Activated naive CD8-positive, alpha-beta T cell treated with anti-CD3 and anti-CD28 coated beads, Interleukin-2, amount 50 U/mL, for 16 hours (primary cell): ENCODE data around the gene MRPL42.
A peak's percentile ranks its signal among the peaks of the same experiment; 100 is the strongest.
"Not testable (repeated sequence)": the region's sequence is repeated elsewhere in the genome, so short reads cannot be mapped to it uniquely, and the experiment has no call there.

ENCODE experiments used
- DNase-seq: peaks from one replicate; pipeline ENCODE4 v3.0.0-alpha.2; 2020; ENCODE audit warnings: low read depth, low spot score

Gene MRPL42

DNA sequence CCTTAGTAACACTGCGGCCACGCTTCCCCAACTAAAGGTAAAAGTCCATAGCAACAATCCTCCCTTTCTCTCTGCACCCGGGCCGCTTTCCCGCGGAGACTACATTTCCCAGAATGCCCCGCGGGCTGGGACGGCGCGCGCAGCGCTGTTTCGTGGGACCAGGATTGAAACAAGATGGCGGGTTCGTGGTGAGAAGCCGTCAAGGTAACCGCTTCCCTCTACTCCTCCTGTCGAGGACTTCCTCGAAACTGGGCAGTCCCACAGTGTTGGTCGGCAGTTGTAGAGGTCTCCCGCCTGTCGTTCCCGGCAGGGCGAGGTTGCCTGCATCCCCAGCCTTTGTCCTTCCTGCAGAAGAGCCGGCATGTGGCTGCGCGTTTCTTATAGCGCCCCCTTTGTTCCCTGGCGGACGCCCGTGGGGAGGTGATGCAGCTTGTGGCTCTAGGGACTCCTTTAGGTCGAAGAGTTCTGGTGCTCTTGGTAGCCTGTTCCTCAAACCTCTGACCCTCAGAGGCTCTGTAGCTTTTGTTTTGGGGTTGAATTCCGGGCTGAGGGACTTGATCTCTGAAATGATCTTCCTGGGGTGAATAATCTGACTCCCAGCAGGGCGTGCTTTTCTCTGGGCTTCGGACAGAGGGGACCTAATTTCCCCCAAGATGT is at the start of gene MRPL42:
MRPL42 (plus strand) TSS at position 164 of the 657 bp plus-strand sequence. CDS start 1,772 bp downstream, outside the sequence.
- DNase-seq: peak; percentile 81

DNA sequence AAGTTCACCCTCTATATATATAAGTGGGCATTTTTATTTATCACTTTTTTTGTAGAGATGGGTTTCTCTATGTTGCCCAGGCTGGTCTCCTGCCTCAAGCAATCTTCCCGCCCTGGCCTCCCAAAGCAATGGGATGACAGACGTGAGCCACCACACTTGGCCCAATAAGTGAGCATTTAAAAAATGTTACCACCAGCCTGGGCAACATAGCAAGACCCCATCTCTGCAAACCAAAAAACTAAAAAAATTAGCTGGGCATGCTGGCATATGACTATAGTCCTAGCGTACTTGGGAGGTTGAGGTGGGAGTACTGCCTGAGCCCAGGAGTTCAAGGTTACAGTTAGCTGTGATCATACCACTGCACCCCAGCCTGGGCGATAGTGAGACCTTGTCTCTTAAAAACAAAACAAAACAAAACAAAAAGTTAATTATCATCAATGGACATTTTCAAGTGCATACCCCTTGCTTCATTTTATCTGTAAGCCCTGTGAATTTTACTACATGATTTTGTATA is 49.3 kb upstream of the MRPL42 start:
- no peak for DNase-seq

DNA sequence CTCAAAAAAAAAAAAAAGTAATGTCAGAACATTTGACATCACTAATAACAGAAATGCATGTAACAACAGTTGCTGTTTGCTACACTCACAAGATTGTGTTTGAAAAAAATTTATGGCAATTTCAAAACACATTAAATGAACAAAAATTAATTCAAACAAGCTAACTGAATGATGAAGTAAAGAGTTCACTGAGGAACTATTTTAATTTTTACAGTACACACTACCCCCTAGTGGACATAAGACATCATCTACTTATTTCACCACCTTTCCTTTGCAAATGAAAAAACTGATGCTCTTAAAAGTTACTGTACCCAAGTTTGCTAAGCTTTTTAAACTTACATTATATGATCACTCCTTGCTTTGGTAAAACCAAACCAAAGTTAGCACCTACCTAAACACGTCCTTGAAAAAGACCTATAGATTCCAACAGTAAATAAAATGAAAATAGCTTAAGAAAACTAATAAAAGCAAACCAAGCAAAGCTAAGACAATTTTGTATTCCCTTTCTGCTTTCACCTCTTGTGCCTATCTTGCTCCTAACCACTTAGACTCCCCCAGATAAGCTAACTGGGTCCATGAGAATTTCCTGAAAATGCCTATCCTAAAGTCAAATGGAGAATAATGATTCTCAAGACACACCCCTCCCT is 47.8 kb upstream of the MRPL42 start:
- DNase-seq: no peak

DNA sequence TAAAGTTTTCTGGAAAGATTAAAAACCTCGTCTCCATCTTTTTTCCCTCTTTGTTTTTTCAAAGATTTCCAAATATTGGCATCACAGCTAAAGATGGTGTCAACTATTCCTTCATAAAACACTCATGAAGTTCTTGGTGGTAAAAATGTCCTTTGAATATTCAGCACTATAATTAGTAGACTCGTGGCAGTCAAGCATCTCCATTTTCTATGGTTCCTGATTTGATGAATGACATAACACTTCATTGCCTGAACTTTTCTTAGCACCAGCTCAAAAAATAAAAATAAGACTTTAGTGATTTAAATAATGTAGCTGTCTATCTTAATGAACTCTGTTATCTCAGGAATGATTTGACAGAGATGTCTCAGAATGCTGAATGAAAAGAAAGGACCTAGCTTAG is 45.3 kb upstream of the MRPL42 start:
- DNase-seq: no peak

DNA sequence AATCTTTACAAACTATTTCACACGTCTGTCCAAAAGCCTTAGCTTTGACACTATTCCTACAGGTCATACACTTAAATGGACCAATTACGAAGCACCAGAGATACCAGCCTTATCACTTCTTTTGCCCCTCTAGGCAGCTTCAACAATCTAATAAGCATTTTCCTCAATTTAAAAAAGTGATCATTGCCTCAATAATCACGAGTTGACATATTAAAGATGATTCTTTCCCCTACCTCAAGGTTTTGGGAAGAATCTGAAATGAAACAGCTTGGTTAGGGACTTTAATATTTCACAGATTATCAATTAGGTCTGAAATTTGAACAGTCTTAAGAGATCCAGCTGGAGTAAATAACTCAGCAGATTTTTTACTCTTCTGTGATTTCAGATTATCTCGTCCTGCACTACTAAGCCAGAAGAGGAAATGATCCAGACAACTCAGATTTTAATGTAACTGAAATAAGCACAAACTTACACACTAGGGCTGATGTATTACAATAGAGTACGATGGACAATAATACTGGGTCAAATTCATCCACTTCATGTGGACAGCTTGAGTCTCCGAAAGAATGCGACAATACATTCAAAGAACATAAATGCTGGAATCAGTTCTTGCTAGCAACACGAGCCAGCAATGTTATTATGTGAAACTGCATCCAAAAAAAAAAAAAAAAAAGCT is 41.4 kb upstream of the MRPL42 start:
- no peak for DNase-seq

DNA sequence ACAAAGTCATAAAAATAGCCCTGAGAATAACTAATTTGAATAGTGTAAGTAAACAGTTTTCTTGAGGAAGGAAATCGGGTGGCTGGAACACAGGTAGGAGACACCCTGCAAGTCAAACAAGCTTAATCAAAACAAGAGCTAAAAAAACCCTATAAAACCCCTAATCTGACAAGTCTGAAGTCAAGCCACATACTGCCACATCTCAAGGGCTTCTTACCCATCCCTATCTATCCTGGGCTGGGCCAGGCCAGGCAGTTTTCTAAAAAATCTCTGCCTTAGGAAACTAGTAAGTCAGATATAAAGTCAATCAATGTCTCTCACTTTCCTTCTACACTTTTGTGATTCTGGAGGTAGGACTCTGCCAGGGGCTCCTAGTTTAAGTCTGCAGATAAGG is 40.9 kb upstream of the MRPL42 start:
- DNase-seq: no peak

DNA sequence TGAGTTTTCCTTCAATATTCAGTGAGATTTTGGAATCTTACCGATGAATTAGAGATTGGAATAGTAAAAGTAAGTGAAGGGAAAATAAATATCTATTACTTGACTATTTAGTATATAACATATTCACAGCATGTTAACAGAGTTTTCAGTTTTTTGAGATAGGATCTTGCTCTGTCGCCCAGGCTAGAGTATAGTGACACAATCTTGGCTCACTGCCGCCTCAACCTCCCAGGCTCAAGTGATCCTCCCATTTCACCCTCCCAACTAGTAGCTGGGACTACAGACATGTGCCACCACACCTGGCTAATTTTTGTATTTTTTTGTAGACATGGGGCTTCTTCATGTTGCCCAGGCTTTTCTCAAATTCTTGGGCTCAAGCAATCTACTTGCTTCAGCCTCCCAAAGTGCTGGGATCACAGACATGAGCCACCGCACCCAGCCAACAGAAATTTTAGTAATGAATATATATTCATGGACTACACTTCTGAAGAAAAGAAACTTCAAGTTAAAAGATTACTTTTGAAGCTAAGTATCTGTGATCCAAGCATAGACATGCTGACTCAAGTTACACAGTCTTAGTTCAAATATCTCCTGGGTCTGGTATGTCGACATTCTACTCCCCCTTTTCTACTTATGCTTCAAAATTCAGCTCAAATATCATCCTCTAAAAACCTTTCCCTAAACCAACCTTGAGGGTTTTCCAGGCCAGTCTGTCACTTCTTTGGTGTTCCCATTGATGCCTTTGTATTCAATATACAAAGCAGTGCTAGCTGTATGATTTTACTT is 39.3 kb upstream of the MRPL42 start:
- DNase-seq: no peak

DNA sequence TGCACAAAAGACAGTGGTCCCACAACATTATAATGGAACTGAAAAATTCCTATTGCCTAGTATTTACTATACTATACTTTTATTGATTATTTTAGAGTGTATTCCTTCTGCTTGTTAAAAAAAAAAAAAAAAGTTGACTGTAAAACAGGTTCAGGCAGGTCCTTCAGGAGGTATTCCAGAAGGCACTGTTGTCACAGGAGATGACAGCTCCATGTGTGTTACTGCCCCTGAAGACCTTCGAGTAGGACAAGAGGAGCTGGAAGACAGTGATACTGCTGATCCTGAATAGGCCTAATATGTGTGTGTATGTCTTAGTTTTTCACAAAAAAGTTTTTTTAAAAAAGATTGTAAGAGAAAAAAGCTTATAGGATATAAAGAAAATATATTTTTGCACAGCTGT is 37.9 kb upstream of the MRPL42 start:
- DNase-seq: no peak

DNA sequence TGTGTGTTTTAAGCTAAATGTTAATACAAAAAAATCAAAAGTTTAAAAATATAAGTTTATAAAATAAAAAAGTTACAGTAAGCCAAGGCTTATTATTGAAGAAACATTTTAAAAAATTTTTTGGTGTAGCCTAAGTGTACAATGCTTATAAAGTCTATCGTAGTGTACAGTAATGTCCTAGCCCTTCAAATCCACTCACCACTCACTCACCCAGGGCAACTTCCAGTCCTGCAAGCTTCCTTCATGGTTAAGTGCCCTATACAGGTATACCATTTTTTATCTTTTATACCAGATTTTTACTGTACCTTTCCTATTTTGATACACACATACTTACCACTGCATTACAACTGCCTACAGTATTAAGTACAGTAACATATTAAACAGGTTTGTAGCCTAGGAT is 37.5 kb upstream of the MRPL42 start:
- DNase-seq: no peak

DNA sequence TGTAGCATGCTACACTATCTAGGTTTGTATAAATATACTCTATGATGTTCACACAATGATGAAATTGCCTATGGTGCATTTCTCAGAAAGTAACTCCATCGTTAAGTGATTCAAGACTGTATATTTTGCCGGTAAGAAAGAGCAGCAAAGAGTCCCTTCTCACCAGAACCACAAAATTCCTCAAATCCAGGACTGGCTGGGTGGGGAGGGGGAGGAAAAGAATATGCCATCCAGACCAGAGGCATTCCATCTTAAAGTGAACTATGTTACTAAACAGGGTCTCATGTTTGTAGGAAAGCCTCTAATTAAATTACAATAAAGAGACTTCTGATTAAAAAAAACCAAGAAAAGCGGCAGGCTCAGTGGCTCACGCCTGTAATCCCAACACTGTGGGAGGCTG is 37.0 kb upstream of the MRPL42 start:
- DNase-seq: no peak

DNA sequence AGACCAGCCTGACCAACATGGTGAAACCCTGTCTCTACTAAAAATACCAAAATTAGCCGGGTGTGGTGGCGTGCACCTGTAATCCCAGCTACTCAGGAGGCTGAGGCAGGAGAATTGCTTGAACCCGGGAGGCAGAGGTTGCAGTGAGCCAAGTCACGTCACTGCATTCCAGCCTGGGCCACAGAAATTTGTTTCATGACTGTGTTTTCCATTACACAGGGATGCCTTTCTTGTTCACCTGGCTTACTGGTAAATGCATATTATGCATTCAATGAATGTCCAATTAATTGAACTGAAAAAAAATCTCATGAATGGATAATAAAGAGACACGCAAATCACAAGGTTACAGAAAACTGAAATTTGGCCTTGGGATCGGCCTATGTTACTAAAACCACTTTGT is 35.3 kb upstream of the MRPL42 start:
- DNase-seq: not testable (repeated sequence)

DNA sequence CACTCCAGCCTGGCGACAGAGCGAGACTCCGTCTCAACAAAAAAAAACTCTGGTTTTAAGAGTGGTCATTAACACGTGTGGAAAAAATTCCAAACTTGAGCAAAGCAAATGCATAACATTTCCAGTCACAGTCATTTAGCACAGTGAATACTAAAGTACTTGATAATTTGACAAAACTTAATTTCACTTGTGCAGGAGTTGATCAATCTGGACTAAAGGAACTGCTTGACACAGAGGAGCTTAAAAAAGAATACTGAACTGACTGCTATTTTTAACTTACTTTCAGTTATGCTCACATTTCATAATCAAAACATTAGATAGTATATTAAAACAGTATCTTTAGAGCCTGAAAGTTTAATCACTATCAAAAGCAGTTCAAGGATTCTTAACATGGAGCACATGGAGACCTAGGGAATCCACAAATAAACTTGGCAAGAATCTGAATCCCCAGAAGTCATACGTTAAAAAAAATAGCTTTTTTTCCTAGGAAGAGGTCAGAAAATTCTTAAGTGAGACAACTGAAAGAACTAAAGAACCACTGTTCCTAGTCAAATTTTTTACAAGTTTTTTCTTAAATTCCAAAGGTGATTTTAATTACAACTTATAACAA is 33.0 kb upstream of the MRPL42 start:
- DNase-seq: no peak

DNA sequence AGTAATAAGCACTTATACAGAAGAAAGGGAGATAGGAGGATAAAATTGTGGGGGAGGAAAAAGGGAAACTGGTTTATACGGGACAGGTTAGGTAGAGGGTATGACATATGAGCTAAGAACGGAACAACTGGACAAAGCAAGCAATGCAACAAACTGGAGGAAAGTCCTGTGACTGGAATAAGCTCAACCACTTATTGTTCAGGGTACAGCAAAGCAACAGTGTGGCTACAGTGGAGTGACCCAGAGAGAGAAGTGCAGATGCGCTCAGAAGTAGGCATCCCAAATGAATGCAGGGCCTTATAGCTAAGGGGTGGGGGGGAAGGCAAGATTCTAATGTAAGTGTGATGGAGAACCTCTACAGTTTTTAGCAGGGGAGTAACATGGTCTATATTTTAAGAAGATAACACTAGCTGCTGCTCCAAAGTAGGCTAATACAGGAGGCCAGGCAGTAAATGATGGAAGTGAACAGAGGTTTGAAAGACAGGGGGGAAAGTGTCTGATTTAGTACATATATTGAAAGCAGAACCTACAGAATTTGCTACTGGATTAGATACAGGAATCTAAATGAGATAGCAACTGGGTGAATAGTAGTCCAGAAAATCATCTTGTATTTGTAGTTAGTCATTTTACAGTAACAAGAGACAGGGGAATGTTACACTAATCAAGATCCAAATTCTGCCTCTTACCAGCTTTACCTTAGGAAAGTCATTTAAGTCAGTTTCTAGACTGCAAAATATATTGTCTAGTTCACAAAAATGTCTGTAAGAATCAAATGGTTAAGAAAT is 28.9 kb upstream of the MRPL42 start:
- no peak for DNase-seq

DNA sequence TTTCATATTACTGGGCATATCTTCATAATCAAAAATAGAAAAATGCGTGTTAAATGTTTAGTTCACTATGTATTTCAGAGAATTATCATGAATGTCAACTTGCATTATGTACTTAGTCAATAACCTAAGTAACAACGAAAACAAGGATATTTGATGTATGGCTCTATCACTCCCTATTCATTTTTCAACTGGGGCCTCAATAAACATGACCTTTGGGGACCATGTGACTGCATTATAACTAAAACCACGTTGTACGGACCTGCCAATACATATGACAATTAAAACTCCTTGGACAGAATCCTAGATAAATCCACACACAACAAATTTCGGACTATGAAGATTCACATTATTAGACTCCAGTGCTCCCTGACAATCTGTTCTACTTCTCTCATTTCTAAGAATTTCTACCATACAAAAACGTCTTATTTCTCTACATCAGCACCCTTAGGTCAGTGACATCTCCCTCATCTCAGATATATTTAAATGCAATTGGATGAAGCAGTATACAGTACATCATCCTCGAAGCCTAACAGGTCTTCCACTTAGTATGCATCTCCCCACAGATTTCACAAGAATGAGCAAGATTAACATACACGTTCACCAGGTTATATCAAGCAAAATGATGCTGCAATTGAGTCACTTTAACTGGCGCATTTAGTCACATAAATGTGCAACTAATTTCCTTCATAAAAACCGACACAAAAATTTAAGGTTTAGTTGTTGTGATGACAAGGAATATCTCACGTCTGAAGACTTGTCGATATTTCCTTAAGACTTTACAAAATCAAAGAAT is 27.1 kb upstream of the MRPL42 start:
- no peak for DNase-seq

DNA sequence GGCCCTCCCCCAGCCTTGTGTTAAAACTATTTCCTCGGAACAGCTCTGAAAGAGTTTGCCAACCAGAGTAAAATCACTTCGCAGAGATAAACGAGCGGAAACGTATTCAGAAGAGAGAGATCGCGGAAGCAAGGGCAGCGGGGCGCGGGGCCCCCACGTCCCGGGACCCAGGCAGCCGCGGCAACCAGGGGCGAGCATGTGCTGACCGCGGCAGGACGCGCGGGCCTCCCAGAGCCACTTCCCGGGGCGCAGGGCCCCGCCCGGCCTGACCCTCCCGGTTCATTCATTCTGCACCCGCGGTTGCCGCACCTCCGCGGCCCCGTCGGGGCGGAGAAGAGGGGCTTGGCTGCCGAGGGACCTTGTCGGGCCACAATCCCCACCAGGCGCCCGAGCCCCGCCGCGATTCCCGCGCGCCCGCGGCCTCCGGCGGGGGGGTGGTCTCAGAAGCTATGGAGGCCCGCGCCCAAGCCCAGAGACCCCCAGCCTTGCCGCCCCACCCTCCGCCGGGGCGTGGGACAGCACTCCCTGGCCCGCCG is 26.2 kb upstream of the MRPL42 start:
- DNase-seq: no peak

DNA sequence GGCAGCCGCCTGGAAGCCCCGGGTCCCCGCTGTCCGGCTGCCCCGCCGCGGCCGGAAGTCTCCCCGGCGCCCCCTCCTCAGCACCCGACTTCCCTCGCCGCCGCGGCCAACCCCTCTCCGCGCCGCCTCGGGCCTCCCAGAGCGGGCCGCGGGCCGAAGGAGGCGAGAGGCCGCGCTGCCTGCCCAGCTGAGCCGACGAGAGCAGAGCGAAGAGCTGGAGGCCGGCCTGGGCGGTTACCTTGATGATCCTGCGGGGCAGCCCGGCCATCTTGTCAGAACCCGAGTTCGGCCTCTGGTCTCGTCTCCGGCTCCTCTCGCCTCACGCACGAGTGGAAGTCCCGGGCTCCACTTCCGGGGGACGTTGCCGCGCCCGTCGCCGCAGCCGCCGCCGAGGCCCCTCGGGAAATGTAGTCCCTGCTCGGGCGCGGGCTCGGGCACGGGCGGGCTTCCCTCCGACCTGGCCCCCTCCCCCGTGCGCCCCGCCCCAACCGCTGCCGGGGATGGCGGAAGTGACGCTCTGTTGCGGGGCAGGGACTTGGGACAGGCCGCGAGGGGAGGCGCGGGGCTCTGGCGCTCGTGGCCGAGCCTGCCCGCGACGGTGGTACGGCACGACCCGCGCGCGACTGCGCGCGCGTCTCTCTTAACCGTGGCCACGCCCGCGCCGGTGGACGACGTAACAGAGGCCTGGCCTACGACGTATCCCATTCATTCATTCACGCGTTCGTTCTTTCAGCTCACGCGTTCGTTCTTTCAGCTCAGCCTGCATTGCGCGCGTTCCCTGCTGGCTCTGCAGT is 25.5 kb upstream of the MRPL42 start, which contains the start of gene UBE2N:
UBE2N (minus strand) TSS at position 331 of the 794 bp plus-strand sequence; CDS start at position 268, 63 bp downstream.
- DNase-seq: peak; percentile 93

DNA sequence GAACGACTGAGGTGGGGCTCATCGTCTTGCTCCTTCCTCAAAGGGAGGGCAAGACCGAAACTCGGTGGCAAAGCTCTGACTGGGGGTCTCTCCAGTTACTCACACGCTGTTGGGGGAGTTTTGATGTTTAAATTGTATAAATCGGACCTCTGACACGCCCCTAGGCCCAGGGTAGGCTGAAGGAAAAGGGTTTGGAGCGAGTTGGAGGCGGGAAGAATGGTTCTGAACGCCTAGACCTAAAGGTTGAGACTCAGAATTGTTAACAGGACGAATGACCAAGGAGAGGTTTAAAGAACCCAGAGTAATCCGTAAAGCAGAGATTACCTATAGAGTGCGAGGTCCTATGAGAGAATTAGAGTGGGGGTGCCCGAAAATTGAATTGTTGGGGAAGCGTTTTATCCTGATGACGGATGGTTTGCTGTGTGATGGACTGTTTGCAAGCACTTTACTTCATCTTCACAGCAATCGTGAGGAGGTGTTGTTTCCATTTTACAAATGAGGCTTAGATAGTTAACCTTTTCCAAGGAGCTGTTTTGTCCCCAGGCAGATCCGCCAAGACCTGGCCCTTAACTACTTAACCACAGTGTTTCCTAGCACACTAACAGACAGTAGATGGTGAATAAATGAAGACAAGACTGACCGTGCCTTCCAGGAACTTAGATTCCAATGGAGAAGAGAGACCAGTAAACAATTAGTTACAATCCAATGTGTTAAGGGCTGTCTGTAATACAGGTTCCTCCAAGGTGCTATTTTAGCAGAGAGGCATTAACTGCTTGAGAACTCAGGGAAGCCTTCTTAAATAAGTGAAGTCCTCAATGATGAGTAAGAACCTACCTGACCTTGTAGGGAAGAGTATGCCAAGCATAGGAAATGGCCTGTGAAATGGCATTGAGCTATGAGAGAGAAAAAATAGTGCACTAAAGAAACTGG is 24.6 kb upstream of the MRPL42 start:
- DNase-seq: no peak

DNA sequence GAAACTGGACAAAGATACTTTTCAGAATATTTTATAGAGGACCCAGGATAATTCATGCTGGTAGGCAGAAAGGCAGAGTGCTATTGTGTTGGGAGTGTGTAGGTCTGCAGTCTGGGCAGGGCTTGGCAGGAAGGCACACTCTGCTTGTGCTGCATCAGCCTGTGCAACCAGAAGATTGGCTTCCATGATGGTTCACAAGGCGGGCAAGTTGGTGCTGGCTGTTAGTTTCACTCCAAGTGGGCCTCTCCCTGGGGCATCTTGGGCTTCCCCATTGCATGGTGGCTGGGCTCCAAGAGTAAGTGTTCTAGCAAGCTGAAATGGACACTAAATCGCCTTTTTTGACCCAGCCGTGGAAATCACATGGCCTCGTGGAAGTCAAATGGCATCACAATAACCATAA is 23.7 kb upstream of the MRPL42 start:
- no peak for DNase-seq
